NCI-H524 (cell line): ENCODE data around the gene PYURF.
A peak's percentile ranks its signal among the peaks of the same experiment; 100 is the strongest.

ENCODE experiments used
- DNase-seq, 2 experiments: peaks; one replicate each; lab custom pipeline; 2025; lab: John Stamatoyannopoulos, UW

PYURF gene

DNA sequence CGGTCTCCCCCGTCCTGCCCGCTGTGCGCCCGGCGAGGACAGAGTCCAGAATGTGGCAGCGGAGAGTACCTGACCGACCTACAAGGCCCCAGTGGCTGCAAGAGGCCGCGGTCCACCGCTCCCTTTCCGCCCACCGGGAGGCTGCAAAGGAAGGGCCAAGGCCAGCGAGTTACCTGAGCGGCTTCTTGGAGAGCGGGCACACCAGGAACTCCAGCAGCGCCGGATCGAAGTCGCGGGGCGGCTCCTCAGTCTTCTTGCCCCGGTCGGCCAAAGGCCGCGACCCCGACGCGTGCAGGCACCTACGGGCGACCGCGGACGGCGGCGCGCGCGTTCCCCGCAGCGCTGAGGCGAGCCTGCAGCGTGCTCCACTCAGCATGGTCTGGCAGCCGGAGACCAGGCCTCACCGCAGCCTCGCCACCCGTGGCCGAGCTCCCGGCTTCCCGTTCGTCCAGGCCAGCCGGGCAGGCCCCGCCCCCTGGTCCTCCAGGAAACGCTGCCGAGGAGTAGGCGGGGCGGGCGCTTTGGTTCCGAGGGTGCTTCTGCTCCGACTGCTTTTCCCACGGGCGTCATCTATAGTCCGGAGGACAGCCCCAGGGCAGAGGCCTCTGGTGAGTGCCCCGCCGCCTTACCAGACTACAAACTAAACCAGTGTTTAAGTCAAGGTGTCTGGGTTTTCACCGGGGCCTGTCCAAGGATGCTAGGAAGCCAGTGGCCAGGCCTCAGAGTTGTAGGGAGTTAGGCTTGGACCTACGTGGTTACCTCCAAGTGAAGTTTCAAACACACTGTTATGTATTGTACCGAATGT, at the start of gene PYURF:
TSS of gene PYURF (minus strand) at position 452 of the 805 bp plus-strand sequence. CDS start at position 376, 76 bp downstream.
- DNase-seq: peak; percentile 70 to 81

GRCh38 chr4:88570001-88570400, 46.4 kb upstream of the PYURF start:
- DNase-seq: no peak

GRCh38 chr4:88567591-88567990, 44.0 kb upstream of the PYURF start:
- no peak for DNase-seq

DNA sequence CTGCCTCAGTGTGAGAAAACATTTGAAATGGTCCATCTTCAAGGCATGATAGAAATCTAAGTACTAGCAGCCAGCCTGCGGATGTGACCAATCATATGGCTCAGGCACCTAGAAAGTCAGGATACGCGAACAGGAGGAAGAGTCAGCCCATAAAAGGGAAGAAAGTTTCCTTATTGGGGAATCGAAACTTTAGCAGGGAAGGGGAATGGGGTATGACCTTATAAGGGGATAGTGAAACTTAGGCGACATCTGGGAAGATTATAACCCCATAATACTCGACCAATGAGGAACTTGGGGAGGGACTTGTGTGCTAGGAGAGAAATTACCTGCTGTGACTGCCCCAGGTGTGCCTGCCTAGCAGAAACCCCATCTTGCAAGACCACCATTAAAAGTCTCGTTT, 26.2 kb upstream of the PYURF start:
- no peak for DNase-seq

DNA sequence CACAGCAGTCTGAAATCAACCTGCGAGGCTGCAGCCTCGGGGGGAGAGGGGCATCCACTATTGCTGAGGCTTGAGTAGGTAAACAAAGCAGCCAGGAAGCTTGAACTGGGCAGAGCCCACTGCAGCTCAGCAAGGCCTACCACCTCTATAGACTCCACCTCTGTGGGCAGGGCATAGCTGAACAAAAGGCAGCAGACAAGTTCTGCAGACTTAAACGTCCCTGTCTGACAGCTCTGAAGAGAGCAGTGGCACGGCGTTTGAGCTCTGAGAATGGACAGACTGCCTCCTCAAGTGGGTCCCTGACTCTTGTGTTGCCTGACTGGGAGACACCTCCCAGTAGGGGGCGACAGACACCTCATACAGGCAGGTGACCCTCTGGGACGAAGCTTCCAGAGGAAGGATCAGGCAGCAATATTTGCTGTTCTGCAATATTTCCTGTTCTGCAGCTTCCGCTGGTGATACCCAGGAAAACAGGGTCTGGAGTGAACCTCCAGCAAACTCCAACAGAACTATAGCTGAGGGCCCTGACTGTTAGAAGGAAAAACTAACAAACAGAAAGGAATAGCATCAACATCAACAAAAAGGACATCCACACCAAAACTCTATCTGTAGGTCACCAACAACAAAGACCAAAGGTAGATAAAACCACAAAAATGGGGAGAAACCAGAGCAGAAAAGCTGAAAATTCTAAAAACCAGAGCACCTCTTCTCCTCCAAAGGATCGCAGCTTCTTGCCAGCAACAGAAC, 15.9 kb upstream of the PYURF start:
- DNase-seq: peak in 1 of 2 experiments; percentile 39

- no peak for DNase-seq
These were observed 14.1 kb upstream of the PYURF start for GRCh38 chr4:88537709-88538108.

- DNase-seq: no peak
These were observed 11.6 kb upstream of the PYURF start for GRCh38 chr4:88535090-88535755.

DNA sequence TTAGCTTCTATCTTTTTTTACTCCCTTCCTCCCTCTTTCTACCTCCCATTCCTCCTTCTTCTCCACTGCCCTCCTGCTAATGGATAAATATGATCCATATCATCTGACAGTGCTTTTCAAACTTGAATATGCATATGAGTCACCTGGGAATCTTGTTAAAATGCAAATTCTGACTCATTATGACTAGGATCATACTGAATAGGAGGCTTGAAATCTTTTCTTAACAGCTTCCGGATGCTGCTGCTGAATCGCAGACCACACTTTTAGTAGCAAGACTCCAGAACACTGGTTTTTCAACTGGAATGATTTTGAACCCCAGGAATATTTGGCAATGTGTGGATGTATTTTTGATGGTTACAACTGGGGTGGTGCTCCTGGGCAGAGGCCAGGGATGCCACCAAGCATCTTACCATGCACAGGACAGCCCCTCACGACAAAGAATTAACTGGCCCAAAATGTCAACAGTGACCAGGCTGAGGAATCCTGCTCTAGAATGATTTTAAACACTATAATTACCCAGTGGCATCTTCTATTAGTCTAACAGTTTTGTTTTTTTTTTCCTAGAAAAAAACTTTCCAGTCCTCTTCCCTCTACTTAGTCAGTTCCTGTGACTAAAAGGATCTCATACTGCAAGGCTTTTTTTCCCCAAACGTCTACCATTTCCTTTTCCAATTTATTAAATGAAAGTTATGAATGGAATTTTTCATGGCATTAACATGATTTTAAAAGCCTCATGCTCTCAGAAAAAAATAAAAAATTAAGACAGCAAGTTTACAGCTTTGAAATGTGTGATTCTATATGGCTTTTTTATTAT, 10.6 kb upstream of the PYURF start:
- DNase-seq: no peak

- DNase-seq: no peak
These were observed 9.7 kb upstream of the PYURF start for GRCh38 chr4:88533088-88533790.

DNA sequence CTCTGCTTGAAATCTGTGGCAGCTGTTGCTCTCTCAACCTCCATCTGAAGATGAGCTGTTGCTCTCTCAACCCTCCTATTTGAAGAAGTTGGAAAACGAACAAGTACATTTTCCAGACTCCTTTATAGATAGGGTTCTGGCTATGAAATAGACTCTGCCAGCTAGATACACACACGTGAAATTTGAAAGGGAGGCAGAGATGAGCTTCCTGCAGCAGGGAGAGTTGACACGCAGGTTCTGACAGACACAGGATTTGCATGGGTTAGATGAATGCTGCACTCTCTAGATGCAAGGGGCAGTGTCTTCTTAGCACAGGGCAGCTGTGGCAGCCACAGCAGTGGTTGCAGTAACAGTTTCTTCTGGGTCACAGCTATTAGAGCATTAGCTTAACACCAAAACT, 8.0 kb upstream of the PYURF start:
- no peak for DNase-seq

DNA sequence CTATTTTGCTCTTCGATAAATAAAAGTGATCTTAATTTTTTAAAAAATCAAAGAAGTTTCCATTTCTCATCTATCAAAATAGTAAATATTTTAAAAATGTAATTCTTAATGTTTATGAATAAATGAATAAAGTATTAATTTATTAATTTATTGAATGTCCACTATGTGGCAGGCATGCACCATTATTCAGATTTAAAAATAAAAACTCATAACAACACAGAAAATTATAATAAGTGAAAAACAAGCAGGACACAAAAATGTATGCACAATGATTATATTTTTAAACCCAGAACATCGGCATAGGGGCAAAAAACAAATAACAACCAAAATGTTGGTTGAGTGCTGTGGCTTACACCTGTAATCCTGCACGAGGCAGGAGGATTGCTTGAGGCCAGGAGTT, 5.3 kb upstream of the PYURF start:
- no peak for DNase-seq

GRCh38 chr4:88527787-88528186, 4.2 kb upstream of the PYURF start:
- no peak for DNase-seq

GRCh38 chr4:88526221-88526815, 2.7 kb upstream of the PYURF start:
- peak in 1 of 2 experiments; percentile 11 for DNase-seq

- DNase-seq: no peak
These were observed 595 bp upstream of the PYURF start for GRCh38 chr4:88524171-88524570.

- peak in 1 of 2 experiments; percentile 19 for DNase-seq
These were observed 763 bp downstream of the PYURF start for GRCh38 chr4:88522702-88523324.

- DNase-seq: no peak
These were observed 4.7 kb downstream of the PYURF start for GRCh38 chr4:88518911-88519310.

DNA sequence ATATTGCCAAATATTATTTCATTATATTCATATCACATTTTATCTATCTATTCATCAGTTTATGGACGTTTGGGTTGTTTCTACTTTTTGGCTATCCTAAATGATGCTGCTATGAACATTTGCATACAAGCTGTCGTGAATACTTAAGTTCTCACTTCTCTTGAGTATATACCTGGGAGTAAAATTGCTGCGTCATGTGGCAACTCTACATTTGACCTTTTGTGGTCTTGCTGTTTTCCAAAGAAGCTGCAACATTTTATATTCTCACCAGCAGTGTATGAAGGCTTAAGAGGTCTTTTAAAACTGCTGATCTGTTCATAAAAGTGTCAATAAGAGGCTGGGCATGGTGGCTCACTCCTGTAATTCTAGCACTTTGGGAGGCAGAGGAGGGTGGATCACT, 5.8 kb downstream of the PYURF start:
- DNase-seq: no peak

DNA sequence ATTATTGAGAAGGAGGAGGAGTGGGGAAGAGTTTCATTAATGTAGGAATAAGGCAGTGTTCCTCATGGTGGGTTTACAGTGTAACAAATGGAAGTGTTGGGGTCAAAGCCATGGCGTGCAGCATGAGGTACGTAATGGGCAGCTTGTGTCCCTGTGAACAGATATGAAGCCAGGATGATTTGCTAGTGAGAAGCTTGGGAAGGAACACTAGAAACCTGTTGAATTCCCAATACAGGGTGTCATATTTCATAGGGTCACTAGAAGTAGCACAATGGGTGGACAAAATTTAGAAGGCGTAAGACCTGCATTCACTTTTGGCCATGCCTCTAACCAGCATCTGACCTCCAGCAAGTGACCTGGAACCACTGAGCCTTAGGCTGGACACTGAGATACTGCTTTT, 6.8 kb downstream of the PYURF start:
- no peak for DNase-seq

DNA sequence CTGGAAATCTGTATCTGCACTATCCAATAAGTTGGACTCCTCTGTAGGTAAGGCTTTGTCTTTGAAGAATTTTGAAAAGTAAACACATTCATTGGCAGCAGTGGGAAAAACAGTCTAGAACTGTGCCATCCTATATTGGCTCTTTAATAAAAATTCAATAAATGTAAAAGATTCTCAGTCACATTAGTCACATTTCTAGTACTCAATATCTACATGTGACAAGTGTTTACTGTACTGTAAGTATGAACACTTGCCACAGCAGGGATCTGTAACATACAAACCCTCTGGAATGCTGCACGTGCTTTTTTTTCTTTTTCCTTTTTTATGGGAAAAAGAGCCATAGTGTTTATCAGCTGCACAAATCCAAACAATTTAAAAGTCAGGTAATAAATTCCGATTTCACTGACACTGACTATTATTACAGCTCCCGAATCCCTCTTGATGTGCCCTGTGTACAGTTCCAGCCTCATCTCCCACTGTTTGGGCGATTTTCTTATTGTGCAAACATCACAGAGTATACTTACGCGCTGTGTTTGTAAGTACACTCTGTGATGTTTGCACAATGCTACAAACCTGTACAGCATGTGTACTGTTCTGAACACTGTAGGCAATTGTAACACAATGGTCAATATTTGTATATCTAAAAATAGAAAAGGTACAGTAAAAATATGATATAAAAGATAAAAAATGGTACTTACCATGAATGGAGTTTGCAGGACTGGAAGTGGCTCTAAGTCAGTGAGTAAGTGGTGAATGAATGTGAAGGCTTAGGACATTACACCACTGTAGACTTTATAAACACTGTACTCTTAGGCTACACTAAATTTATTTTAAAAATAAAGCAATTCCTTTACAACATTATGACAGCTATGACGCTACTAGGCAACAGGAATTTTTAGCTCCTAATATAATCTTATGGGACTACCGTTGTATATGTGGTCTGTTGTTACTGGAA, 8.7 kb downstream of the PYURF start:
- no peak for DNase-seq
